ENCODE data around the gene ZNF358. TPM values are rescaled to one million over a fixed set of nuclear protein-coding genes. Genes with fewer than 3 reads are reported as not detected.

The ZNF358 gene
- total and polyA plus RNA-seq, 2 donors (not counting 3 experiments of a cell fraction or from before 2014, with no cell fraction given) = 51.2 to 83.2 TPM

DNA sequence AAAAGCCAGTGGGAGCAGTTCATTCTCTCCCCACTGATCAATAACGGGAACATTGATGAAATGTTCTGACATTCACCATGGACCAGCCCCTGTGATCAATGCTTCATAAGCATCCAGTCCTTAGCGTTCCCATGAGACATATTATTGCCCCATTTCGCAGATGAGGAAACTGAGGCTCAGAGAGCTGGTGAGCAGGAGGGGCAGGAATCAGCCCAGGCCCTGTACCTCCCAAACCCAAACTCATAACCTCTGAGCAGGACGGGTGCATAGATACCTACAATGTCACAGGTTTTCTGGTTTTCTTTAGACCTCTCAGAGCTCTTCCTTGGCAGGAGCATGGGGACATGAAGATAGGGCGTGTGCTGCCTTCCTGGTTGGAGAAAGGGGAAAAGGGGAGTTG, 8.6 kb downstream of the ZNF358 start:
- H3K27ac ChIP-seq (ENCODE audit: insufficient read depth, low read depth, low read length) = no peak overlapping the region
- H3K36me3 ChIP-seq (ENCODE audit: control insufficient read depth in 2 of 2, extremely low read depth in 1 of 2, insufficient read depth in 2 of 2, low read length in 2 of 2) = peaks cover 0 to 20% of the 10 kb centered on the region in 2 experiments
- CTCF ChIA-PET = interaction anchor here (1.6 kb wide), 1 partner anchor 170 kb away, joined by 5 read pairs; no protein-coding TSS in a partner anchor
- dilution Hi-C loops (cut with MboI; ENCODE audit: extremely low pct_ligation_motif_present, low sequenced_read_pairs) = no loop called here
- H3K27me3 ChIP-seq (ENCODE audit: control insufficient read depth in 2 of 2, insufficient read depth in 2 of 2, low read length in 2 of 2) = no peaks in the 10 kb centered on the region
- FAIRE-seq (no peak), DNase-seq (ENCODE audit: low read depth, low spot score) (no peak)
- peaks cover 8% of the 10 kb centered on the region for H3K79me2 ChIP-seq (ENCODE audit: control insufficient read depth, insufficient read depth, low read length)
- intact Hi-C loops (cut with micrococcal nuclease) = loop anchor here (5.0 kb wide), 1 partner anchor 37 kb away; the partner anchor contains the start of gene PEX11G
- no peaks in the 10 kb centered on the region for H4K20me1 ChIP-seq (replicated peaks; ENCODE audit: control insufficient read depth, extremely low read depth, insufficient read depth, low read length)
- BruUV-seq (replicated peaks) = no TSS peak
- POLR2A ChIA-PET = no interaction called here
- no peaks in the 10 kb centered on the region for H3K9me3 ChIP-seq (replicated peaks; ENCODE audit: control insufficient read depth, insufficient read depth, low read length)
- no peak overlapping the region for H2AFZ ChIP-seq (ENCODE audit: low read depth, low read length)
- TF ChIP-seq POLR2A (IDR thresholded peaks at IDR 0.05; ENCODE audit: low read depth, low read length) = no peak
- TF ChIP-seq, protein P1, sequence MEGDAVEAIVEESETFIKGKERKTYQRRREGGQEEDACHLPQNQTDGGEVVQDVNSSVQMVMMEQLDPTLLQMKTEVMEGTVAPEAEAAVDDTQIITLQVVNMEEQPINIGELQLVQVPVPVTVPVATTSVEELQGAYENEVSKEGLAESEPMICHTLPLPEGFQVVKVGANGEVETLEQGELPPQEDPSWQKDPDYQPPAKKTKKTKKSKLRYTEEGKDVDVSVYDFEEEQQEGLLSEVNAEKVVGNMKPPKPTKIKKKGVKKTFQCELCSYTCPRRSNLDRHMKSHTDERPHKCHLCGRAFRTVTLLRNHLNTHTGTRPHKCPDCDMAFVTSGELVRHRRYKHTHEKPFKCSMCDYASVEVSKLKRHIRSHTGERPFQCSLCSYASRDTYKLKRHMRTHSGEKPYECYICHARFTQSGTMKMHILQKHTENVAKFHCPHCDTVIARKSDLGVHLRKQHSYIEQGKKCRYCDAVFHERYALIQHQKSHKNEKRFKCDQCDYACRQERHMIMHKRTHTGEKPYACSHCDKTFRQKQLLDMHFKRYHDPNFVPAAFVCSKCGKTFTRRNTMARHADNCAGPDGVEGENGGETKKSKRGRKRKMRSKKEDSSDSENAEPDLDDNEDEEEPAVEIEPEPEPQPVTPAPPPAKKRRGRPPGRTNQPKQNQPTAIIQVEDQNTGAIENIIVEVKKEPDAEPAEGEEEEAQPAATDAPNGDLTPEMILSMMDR (IDR thresholded peaks at IDR 0.05; ENCODE audit: extremely low read depth in 1 of 2, insufficient read depth in 1 of 2, low read depth in 1 of 2, low read length in 2 of 2) = no peak
- TF ChIP-seq FOS (IDR thresholded peaks at IDR 0.05; ENCODE audit: borderline replicate concordance, insufficient read depth, low read length) = no peak
- no peaks in the 10 kb centered on the region for H3K9me1 ChIP-seq (replicated peaks; ENCODE audit: control insufficient read depth, extremely low read depth, insufficient read depth, low read length)
- peaks cover 16% of the 10 kb centered on the region for H3K4me1 ChIP-seq (ENCODE audit: control insufficient read depth, extremely low read depth, insufficient read depth, low read length)
- H3K4me2 ChIP-seq (ENCODE audit: insufficient read depth, low read length) = no peak overlapping the region
- H3K9ac ChIP-seq (replicated peaks; ENCODE audit: extremely low read depth, insufficient read depth, low read length) = no peak overlapping the region
- H3K4me3 ChIP-seq (replicated peaks in 1 of 3; ENCODE audit: insufficient read depth in 1 of 3, low read depth in 1 of 3, low read length in 3 of 3) = no peak overlapping the region

DNA sequence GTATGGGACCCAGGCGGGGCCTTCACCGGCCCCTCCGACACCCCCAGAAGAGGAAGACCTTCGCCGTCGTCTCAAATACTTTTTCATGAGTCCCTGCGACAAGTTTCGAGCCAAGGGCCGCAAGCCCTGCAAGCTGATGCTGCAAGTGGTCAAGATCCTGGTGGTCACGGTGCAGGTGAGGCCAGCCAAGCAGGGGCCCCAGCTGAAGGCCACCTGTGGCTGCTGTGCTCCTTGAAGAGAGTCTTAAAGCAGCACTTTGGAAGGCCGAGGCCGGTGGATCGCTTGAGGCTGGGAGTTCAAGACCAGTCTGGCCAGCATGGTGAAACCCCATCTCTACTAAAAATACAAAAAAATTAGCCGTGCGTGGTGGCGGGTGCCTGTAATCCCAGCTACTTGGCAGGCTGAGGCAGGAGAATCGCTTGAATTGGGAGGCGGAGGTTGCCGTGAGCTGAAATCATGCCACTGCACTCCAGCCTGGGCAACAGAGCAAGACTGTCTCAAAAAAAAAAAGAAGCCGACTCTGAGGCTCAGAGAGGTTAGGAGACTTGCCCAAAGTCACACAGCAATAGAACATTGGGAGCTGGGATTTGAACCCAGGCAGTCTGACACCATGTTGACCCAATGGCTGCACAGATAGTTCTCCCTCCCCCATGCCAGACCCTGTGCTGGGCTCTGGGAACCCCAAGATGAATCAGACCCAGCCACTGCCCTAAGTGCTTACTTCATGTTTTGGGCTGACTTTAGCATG, 9.3 kb downstream of the ZNF358 start:
- no peak for TF ChIP-seq JUN (IDR thresholded peaks at IDR 0.05; ENCODE audit: borderline replicate concordance, insufficient read depth, insufficient read length, low read depth)
- no peak for TF ChIP-seq MYC (IDR thresholded peaks at IDR 0.05; ENCODE audit: low read depth, low read length)
- TF ChIP-seq POLR2AphosphoS5 (IDR thresholded peaks at IDR 0.05; ENCODE audit: insufficient read depth, low read depth, low read length) = no peak
- no peak for TF ChIP-seq FOS (IDR thresholded peaks at IDR 0.05; ENCODE audit: borderline replicate concordance, insufficient read depth, low read length)
- TF ChIP-seq GATA2 (IDR thresholded peaks at IDR 0.05; ENCODE audit: insufficient read depth, insufficient read length, low read depth, low read length) = no peak
- peaks cover 16% of the 10 kb centered on the region for H3K4me1 ChIP-seq (ENCODE audit: control insufficient read depth, extremely low read depth, insufficient read depth, low read length)
- dilution Hi-C loops (cut with MboI; ENCODE audit: extremely low pct_ligation_motif_present, low sequenced_read_pairs) (no loop called here), intact Hi-C loops (cut with micrococcal nuclease) (loop anchor here (5.0 kb wide), 1 partner anchor 38 kb away; the partner anchor contains the start of gene PEX11G)
- H3K79me2 ChIP-seq (ENCODE audit: control insufficient read depth, insufficient read depth, low read length) = peaks cover 8% of the 10 kb centered on the region
- no peaks in the 10 kb centered on the region for H3K9me1 ChIP-seq (replicated peaks; ENCODE audit: control insufficient read depth, extremely low read depth, insufficient read depth, low read length)
- POLR2A ChIA-PET = no interaction called here
- H3K9me3 ChIP-seq (replicated peaks; ENCODE audit: control insufficient read depth, insufficient read depth, low read length) = no peaks in the 10 kb centered on the region
- FAIRE-seq = no peak
- H3K9ac ChIP-seq (replicated peaks; ENCODE audit: extremely low read depth, insufficient read depth, low read length) = no peak overlapping the region
- H3K36me3 ChIP-seq (ENCODE audit: control insufficient read depth in 2 of 2, extremely low read depth in 1 of 2, insufficient read depth in 2 of 2, low read length in 2 of 2) = peaks cover under 1 to 15% of the 10 kb centered on the region in 2 experiments
- no peaks in the 10 kb centered on the region for H4K20me1 ChIP-seq (replicated peaks; ENCODE audit: control insufficient read depth, extremely low read depth, insufficient read depth, low read length)
- no peak overlapping the region for H2AFZ ChIP-seq (ENCODE audit: low read depth, low read length)
- no TSS peak for BruUV-seq (replicated peaks)
- CTCF ChIA-PET = no interaction called here
- H3K27ac ChIP-seq (ENCODE audit: insufficient read depth, low read depth, low read length) = no peak overlapping the region
- H3K27me3 ChIP-seq (ENCODE audit: control insufficient read depth in 2 of 2, insufficient read depth in 2 of 2, low read length in 2 of 2) = no peaks in the 10 kb centered on the region
- H3K4me2 ChIP-seq (ENCODE audit: insufficient read depth, low read length) = no peak overlapping the region
- H3K4me3 ChIP-seq (replicated peaks in 1 of 3; ENCODE audit: insufficient read depth in 1 of 3, low read depth in 1 of 3, low read length in 3 of 3) = no peak overlapping the region
- DNase-seq (ENCODE audit: low read depth, low spot score) = no peak
